Retinal pigment epithelial cell (primary cell): ENCODE data around the gene SCGN.

ENCODE experiments used
- DNase-seq: peaks from one replicate; pipeline ENCODE4 v3.0.0-alpha.2; 2010; ENCODE audit warnings: low read depth
- H3K4me3 ChIP-seq: 2 replicates; pipeline ENCODE4 v1.5.1; 2011; ENCODE audit warnings: mild to moderate bottlenecking, low read length, control low read depth, moderate library complexity
- CTCF ChIP-seq: conservative IDR thresholded peaks from 2 replicates; pipeline ENCODE4 v1.5.1; 2011; ENCODE audit warnings: low read depth, low read length, control low read depth, inconsistent platforms

Gene SCGN

GRCh38 chr6:25637960-25638434, 14.0 kb upstream of the SCGN start:
- no peak for TF ChIP-seq CTCF
- no peak overlapping the region for H3K4me3 ChIP-seq

GRCh38 chr6:25639653-25640052, 12.4 kb upstream of the SCGN start:
- no peak for TF ChIP-seq CTCF
- no peak for DNase-seq

More at GRCh38 chr6:25637960-25638434, 14.0 kb upstream of the SCGN start:
- DNase-seq: no peak

GRCh38 chr6:25640446-25640845, 11.6 kb upstream of the SCGN start:
- DNase-seq: no peak
- no peak for TF ChIP-seq CTCF
- H3K4me3 ChIP-seq: no peak overlapping the region

More at GRCh38 chr6:25639653-25640052, 12.4 kb upstream of the SCGN start:
- H3K4me3 ChIP-seq: no peak overlapping the region

GRCh38 chr6:25640891-25641290, 11.1 kb upstream of the SCGN start:
- no peak overlapping the region for H3K4me3 ChIP-seq
- no peak for TF ChIP-seq CTCF
- DNase-seq: no peak

GRCh38 chr6:25641377-25641776, 10.6 kb upstream of the SCGN start:
- no peak for TF ChIP-seq CTCF
- H3K4me3 ChIP-seq: no peak overlapping the region
- DNase-seq: no peak

- TF ChIP-seq CTCF: no peak
- no peak overlapping the region for H3K4me3 ChIP-seq
- no peak for DNase-seq
Observed at GRCh38 chr6:25641940-25642666, 9.9 kb upstream of the SCGN start.

GRCh38 chr6:25642667-25643328, 9.2 kb upstream of the SCGN start:
- no peak for TF ChIP-seq CTCF

More at GRCh38 chr6:25642667-25643328, 9.2 kb upstream of the SCGN start:
- no peak for DNase-seq
- H3K4me3 ChIP-seq: no peak overlapping the region
